ENCODE measurements around the gene SPAG6.

The SPAG6 gene

DNA sequence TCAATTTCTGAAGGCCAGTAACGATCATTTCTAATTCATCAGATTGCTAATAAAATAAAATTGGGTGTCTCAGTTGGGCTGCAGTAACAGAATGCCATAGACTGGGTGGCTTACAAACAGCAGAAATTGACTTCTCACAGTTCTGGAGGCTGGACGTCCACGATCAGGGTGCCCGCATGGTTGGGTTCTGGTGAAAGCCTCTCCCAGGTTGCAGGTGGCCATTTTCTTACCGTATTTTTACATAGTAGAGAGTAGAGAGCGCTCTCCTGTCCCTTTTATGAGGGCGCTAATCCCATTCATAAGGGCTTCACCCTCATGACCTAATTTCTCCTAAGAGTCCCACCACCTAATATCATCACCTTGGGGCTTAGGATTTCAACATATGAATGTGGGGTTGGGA lies 106.0 kb downstream of the SPAG6 start:
- TF ChIP-seq ZFP30 (CRISPR knock-in tag; IDR thresholded peaks at IDR 0.05) (no peak), ZNF565 (CRISPR knock-in tag; conservative IDR thresholded peaks at IDR 0.05; ENCODE audit: low read depth) (no peak), ESRRG (CRISPR knock-in tag; IDR thresholded peaks at IDR 0.05) (no peak), RARB (CRISPR knock-in tag; IDR thresholded peaks at IDR 0.05) (no peak), CSDC2 (CRISPR knock-in tag; IDR thresholded peaks at IDR 0.05) (no peak), OSR1 (CRISPR knock-in tag; IDR thresholded peaks at IDR 0.05) (no peak), PPARA (CRISPR knock-in tag; IDR thresholded peaks at IDR 0.05; ENCODE audit: borderline replicate concordance) (no peak), ARNTL (CRISPR knock-in tag; IDR thresholded peaks at IDR 0.05; ENCODE audit: borderline replicate concordance, low read depth) (no peak), TCF4 (CRISPR knock-in tag; IDR thresholded peaks at IDR 0.05; ENCODE audit: borderline replicate concordance) (no peak), ZNF70 (CRISPR knock-in tag; IDR thresholded peaks at IDR 0.05) (no peak), TOX (CRISPR knock-in tag; IDR thresholded peaks at IDR 0.05; ENCODE audit: borderline replicate concordance) (no peak), BACH2 (CRISPR knock-in tag; IDR thresholded peaks at IDR 0.05; ENCODE audit: borderline replicate concordance) (no peak)
- TF ChIP-seq, protein P1, sequence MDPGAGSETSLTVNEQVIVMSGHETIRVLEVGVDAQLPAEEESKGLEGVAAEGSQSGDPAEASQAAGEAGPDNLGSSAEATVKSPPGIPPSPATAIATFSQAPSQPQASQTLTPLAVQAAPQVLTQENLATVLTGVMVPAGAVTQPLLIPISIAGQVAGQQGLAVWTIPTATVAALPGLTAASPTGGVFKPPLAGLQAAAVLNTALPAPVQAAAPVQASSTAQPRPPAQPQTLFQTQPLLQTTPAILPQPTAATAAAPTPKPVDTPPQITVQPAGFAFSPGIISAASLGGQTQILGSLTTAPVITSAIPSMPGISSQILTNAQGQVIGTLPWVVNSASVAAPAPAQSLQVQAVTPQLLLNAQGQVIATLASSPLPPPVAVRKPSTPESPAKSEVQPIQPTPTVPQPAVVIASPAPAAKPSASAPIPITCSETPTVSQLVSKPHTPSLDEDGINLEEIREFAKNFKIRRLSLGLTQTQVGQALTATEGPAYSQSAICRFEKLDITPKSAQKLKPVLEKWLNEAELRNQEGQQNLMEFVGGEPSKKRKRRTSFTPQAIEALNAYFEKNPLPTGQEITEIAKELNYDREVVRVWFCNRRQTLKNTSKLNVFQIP (CRISPR knock-in tag; IDR thresholded peaks at IDR 0.05; ENCODE audit: borderline replicate concordance, low read depth) = no peak
- TF ChIP-seq, protein P2, sequence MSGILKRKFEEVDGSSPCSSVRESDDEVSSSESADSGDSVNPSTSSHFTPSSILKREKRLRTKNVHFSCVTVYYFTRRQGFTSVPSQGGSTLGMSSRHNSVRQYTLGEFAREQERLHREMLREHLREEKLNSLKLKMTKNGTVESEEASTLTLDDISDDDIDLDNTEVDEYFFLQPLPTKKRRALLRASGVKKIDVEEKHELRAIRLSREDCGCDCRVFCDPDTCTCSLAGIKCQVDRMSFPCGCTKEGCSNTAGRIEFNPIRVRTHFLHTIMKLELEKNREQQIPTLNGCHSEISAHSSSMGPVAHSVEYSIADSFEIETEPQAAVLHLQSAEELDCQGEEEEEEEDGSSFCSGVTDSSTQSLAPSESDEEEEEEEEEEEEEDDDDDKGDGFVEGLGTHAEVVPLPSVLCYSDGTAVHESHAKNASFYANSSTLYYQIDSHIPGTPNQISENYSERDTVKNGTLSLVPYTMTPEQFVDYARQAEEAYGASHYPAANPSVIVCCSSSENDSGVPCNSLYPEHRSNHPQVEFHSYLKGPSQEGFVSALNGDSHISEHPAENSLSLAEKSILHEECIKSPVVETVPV (CRISPR knock-in tag; IDR thresholded peaks at IDR 0.05) = no peak
- ATAC-seq = no peak

DNA sequence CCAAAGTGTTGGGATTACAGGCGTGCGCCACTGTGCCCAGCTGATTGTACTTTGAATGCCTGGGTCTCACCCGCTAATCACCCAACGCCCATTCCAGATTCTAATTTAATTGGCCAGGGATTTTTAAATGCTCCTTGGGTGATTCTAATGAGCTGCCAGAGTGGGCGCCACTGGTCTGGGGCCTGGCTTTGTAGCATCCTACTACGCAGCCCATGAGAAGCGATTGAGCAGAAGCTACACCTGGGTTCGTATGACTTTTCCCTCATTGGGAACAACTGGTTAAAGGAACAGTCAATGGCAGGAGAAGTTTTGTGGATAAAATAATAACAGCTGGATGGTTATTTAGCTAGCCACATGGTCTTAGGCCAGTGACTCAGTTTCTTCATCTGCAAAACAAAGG lies 108.0 kb downstream of the SPAG6 start:
- ATAC-seq = no peak
- TF ChIP-seq ZFP3 (CRISPR knock-in tag; IDR thresholded peaks at IDR 0.05) (no peak), TOX (CRISPR knock-in tag; IDR thresholded peaks at IDR 0.05; ENCODE audit: borderline replicate concordance) (no peak), ZNF8 (CRISPR knock-in tag; IDR thresholded peaks at IDR 0.05) (no peak), ZNF565 (CRISPR knock-in tag; conservative IDR thresholded peaks at IDR 0.05; ENCODE audit: low read depth) (no peak), ZC3H10 (CRISPR knock-in tag; IDR thresholded peaks at IDR 0.05) (no peak)
- TF ChIP-seq, protein P3, sequence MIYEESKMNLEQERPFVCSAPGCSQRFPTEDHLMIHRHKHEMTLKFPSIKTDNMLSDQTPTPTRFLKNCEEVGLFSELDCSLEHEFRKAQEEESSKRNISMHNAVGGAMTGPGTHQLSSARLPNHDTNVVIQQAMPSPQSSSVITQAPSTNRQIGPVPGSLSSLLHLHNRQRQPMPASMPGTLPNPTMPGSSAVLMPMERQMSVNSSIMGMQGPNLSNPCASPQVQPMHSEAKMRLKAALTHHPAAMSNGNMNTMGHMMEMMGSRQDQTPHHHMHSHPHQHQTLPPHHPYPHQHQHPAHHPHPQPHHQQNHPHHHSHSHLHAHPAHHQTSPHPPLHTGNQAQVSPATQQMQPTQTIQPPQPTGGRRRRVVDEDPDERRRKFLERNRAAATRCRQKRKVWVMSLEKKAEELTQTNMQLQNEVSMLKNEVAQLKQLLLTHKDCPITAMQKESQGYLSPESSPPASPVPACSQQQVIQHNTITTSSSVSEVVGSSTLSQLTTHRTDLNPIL (CRISPR knock-in tag; IDR thresholded peaks at IDR 0.05; ENCODE audit: low read depth) = no peak
- TF ChIP-seq, protein P1 (CRISPR knock-in tag; IDR thresholded peaks at IDR 0.05; ENCODE audit: borderline replicate concordance, low read depth) = no peak

DNA sequence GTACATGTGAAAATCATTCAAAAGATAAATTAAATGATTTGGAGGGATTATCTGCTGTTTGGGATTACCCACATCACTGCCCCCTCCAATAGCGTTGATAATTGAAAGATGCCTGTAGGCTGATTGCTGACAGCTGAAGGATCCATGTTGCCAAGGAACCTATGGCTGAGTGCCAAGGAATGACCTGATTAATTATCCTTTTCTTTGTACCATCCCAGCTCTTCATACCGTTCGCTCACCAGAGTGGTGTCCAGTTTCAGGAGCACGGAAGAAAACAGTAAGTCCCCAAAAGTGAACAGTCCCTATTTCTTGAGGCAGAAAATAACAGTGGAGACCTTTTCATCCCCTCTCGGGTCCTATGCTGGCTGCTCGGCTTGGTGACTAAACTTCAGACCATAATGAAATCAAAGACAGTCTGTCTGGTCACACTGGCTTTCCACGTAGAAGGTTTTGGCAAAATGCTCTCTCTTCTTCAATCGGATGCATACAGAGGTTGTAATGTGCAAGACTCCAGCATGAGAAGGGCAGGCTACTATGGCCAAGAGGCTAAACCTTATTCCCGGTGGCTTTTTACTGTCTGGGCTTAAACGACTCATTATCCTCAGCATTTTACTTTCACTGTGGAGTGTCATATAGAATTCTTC lies 108.8 kb downstream of the SPAG6 start:
- ATAC-seq = peak; percentile 82
- TF ChIP-seq, protein P4, sequence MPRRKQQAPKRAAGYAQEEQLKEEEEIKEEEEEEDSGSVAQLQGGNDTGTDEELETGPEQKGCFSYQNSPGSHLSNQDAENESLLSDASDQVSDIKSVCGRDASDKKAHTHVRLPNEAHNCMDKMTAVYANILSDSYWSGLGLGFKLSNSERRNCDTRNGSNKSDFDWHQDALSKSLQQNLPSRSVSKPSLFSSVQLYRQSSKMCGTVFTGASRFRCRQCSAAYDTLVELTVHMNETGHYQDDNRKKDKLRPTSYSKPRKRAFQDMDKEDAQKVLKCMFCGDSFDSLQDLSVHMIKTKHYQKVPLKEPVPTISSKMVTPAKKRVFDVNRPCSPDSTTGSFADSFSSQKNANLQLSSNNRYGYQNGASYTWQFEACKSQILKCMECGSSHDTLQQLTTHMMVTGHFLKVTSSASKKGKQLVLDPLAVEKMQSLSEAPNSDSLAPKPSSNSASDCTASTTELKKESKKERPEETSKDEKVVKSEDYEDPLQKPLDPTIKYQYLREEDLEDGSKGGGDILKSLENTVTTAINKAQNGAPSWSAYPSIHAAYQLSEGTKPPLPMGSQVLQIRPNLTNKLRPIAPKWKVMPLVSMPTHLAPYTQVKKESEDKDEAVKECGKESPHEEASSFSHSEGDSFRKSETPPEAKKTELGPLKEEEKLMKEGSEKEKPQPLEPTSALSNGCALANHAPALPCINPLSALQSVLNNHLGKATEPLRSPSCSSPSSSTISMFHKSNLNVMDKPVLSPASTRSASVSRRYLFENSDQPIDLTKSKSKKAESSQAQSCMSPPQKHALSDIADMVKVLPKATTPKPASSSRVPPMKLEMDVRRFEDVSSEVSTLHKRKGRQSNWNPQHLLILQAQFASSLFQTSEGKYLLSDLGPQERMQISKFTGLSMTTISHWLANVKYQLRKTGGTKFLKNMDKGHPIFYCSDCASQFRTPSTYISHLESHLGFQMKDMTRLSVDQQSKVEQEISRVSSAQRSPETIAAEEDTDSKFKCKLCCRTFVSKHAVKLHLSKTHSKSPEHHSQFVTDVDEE (CRISPR knock-in tag; IDR thresholded peaks at IDR 0.05) = no peak
- TF ChIP-seq ISL1 (CRISPR knock-in tag; IDR thresholded peaks at IDR 0.05) = peak; percentile 21; the same call in 1 of the 2 replicates
- TF ChIP-seq, protein P5, sequence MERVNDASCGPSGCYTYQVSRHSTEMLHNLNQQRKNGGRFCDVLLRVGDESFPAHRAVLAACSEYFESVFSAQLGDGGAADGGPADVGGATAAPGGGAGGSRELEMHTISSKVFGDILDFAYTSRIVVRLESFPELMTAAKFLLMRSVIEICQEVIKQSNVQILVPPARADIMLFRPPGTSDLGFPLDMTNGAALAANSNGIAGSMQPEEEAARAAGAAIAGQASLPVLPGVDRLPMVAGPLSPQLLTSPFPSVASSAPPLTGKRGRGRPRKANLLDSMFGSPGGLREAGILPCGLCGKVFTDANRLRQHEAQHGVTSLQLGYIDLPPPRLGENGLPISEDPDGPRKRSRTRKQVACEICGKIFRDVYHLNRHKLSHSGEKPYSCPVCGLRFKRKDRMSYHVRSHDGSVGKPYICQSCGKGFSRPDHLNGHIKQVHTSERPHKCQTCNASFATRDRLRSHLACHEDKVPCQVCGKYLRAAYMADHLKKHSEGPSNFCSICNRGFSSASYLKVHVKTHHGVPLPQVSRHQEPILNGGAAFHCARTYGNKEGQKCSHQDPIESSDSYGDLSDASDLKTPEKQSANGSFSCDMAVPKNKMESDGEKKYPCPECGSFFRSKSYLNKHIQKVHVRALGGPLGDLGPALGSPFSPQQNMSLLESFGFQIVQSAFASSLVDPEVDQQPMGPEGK (CRISPR knock-in tag; IDR thresholded peaks at IDR 0.05; ENCODE audit: borderline replicate concordance) = no peak

Data from SK-N-SH treated with all-trans-retinoic acid at 6 μM for 48 hours (cell line).